ENCODE results near the gene KLHL8.

KLHL8 gene

GRCh38 chr4:87134122-87134521, 86.3 kb downstream of the KLHL8 start:
- Histone ChIP-seq H3K4me3 (no peak overlapping the region), H3K27ac (no peak overlapping the region)
- no peak for DNase-seq (ENCODE audit: low spot score)
- TF ChIP-seq, protein P1, sequence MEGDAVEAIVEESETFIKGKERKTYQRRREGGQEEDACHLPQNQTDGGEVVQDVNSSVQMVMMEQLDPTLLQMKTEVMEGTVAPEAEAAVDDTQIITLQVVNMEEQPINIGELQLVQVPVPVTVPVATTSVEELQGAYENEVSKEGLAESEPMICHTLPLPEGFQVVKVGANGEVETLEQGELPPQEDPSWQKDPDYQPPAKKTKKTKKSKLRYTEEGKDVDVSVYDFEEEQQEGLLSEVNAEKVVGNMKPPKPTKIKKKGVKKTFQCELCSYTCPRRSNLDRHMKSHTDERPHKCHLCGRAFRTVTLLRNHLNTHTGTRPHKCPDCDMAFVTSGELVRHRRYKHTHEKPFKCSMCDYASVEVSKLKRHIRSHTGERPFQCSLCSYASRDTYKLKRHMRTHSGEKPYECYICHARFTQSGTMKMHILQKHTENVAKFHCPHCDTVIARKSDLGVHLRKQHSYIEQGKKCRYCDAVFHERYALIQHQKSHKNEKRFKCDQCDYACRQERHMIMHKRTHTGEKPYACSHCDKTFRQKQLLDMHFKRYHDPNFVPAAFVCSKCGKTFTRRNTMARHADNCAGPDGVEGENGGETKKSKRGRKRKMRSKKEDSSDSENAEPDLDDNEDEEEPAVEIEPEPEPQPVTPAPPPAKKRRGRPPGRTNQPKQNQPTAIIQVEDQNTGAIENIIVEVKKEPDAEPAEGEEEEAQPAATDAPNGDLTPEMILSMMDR (IDR thresholded peaks at IDR 0.05), result no peak

GRCh38 chr4:87133183-87133582, 87.2 kb downstream of the KLHL8 start:
- no peak for DNase-seq (ENCODE audit: low spot score)
- Histone ChIP-seq H3K4me3 (no peak overlapping the region), H3K27ac (no peak overlapping the region)
- TF ChIP-seq, protein P1 (IDR thresholded peaks at IDR 0.05), result no peak

DNA sequence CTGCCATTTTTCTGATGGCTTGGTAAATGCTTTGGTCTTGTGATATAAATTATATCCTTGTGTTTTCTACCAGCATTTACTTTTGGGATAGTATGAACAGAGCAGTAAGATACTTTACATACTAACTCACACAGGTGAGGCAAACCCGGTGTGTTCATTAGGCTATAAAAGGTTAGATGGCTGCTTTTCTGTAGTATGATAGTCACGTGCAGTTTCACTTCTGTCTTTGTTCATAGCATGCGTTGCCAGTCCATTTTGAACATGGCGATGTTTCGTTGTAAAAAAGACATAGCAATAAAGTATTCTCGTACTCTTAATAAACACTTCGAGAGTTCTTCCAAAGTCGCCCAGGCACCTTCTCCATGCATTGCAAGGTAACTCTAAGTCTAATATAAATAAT, 88.4 kb downstream of the KLHL8 start:
- TF ChIP-seq, protein P1 (IDR thresholded peaks at IDR 0.05), result no peak

GRCh38 chr4:87130985-87131703, 89.3 kb downstream of the KLHL8 start:
- no peak for DNase-seq (ENCODE audit: low spot score)
- TF ChIP-seq, protein P1 (IDR thresholded peaks at IDR 0.05), result no peak
- no peak overlapping the region for H3K4me3 ChIP-seq
- H3K27ac ChIP-seq, result no peak overlapping the region

More for the DNA sequence above, 88.4 kb downstream of the KLHL8 start:
- Histone ChIP-seq H3K4me3 (no peak overlapping the region), H3K27ac (no peak overlapping the region)
- DNase-seq (ENCODE audit: low spot score), result no peak

DNA sequence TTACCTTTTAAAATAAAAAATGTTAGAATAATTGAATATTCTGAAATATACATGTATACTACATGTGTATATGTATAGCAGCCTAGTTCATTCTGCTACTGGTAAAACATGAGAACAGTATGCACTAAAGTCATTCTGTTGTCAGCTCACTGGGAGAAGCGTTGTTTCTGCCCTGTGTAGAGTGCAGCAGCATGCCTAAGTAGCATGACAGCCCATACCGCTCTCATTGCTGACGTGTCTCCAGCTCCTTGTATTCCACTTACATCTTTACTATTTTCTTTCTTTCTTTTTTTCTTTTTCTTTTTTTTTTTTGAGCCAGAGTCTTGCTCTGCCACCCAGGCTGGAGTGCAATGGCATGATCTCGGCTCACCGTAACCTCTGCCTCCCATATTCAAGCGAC, 90.7 kb downstream of the KLHL8 start:
- Histone ChIP-seq H3K4me3 (no peak overlapping the region), H3K27ac (no peak overlapping the region)
- DNase-seq (ENCODE audit: low spot score), result no peak
- TF ChIP-seq, protein P1 (IDR thresholded peaks at IDR 0.05), result no peak

DNA sequence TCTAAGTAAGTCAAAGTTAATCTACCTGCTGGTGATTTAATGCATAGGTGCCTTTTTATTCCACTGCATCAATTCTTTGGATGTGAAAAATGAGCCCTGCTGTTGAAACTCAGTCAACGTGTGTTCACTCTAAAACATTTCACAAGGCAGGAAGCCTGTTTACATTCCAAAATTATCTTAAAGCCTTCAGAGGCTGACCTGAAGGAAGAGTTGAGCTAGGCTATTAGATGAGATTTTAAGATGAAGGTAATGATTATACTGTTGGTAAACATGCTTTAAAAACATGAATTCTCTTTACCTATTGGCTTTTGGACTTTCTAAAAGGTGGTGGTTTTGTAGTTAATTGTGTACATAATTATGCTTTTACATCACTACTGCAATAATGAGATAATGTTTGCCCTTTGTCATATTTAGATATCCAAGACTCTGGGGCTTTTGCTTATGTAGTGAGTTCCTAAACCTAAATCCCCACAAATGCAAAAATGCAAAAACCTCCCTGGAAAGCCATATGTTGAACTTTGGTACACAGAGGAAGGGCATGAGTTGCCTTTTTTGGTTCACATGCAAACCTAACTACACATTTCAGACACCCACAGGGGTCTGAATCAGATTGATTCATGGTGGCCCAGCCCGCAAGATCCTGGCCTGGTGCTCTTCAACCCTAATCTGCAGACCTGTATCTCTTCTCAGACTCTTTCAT, 92.3 kb downstream of the KLHL8 start:
- TF ChIP-seq, protein P1 (IDR thresholded peaks at IDR 0.05), result no peak
- DNase-seq (ENCODE audit: low spot score), result no peak
- Histone ChIP-seq H3K4me3 (no peak overlapping the region), H3K27ac (no peak overlapping the region)

DNA sequence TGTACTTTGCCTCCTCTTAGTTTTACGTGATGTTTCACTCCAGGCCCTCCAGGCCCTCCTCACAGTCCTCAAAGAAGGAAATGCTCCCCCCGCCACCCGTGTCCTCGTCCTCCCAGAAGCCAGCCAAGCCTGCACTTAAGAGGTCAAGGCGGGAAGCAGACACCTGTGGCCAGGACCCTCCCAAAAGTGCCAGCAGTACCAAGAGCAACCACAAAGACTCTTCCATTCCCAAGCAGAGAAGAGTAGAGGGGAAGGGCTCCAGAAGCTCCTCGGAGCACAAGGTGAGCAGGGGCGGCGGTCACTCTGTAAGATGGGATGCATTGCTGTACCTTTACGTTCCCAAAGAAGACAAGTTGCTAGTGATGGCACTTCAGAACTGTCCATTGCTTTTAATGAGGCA, 94.4 kb downstream of the KLHL8 start:
- DNase-seq (ENCODE audit: low spot score), result no peak
- TF ChIP-seq, protein P1 (IDR thresholded peaks at IDR 0.05), result no peak
- H3K27ac ChIP-seq, result no peak overlapping the region
- H3K4me3 ChIP-seq, result no peak overlapping the region

Measured in coronary artery (tissue), 2 donors.